Measurements from ENCODE around the gene GNAI3.

DNA sequence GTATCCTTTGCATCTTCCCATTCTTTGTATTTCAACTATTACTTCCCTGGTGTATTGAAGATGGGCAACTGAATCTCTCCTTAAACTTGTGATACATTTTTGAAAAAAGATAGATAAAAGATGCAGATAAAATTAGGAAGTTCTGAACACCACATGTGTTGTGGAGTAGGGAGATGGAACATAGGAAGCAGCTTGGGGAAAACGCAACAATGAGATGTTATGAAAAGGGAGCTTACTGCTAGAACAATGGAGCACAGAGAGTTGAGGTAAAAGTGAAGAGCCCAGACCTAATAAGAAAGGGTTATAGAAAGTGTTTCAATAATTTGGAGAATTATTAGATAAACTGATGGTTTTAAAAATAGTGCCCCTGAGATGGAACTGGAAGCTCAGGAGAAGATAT lies 20.9 kb downstream of the GNAI3 start:
- TF ChIP-seq POLR2AphosphoS5 (IDR thresholded peaks at IDR 0.05; ENCODE audit: low read depth) = no peak
- TF ChIP-seq, protein P1, sequence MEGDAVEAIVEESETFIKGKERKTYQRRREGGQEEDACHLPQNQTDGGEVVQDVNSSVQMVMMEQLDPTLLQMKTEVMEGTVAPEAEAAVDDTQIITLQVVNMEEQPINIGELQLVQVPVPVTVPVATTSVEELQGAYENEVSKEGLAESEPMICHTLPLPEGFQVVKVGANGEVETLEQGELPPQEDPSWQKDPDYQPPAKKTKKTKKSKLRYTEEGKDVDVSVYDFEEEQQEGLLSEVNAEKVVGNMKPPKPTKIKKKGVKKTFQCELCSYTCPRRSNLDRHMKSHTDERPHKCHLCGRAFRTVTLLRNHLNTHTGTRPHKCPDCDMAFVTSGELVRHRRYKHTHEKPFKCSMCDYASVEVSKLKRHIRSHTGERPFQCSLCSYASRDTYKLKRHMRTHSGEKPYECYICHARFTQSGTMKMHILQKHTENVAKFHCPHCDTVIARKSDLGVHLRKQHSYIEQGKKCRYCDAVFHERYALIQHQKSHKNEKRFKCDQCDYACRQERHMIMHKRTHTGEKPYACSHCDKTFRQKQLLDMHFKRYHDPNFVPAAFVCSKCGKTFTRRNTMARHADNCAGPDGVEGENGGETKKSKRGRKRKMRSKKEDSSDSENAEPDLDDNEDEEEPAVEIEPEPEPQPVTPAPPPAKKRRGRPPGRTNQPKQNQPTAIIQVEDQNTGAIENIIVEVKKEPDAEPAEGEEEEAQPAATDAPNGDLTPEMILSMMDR (IDR thresholded peaks at IDR 0.05; ENCODE audit: insufficient read depth, low read length) = no peak

Measured in HL-60 (cell line).